Adrenal gland (tissue), 5 donors: ENCODE results near the gene TSPAN9.

Source experiments
- POLR2A ChIP-seq, 2 donors: fragments of 450-650 bp; IDR thresholded peaks; one replicate each; pipeline ENCODE4 v1.6.1; 2017; ENCODE audit warnings: antibody characterized with exemption in 2 of 2, mild to moderate bottlenecking in 2 of 2, moderate library complexity in 1 of 2
- TF ChIP-seq, protein P1 (sequence below), 6 experiments: fragments of 450-650 bp in 4 of 6; fragments of 200-600 bp in 2 of 6; sonication (generic) in 1 of 6; IDR thresholded peaks; 1 replicate in 5 of 6; 2 replicates in 1 of 6; pipeline versions ENCODE4 v1.5.1 to v1.8.0; 2016 to 2021; ENCODE audit warnings: antibody characterized with exemption in 6 of 6, mild to moderate bottlenecking in 2 of 6, moderate library complexity in 1 of 6
- donor health status: DM: no; HTN: no; CAD: no.

DNA sequence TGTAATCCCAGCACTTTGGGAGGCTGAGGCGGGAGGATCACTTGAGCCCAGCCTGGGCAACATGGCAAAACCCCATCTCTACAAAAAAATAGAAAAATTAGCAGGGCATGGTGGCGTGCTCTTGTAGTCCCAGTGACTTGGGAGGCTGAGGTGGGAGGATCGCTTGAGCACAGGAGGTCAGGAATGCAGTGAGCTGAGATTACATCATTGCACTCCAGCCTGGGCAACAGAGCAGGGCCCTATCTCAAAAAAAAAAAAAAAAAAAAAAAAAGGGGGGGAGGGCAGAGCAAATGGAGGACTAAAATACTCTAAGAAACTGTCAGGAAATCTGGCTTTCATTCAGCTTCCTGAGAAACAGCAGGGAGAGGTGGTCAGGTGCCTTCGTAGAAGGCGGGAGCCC lies 31.7 kb upstream of the TSPAN9 start:
- TF ChIP-seq, protein P1, sequence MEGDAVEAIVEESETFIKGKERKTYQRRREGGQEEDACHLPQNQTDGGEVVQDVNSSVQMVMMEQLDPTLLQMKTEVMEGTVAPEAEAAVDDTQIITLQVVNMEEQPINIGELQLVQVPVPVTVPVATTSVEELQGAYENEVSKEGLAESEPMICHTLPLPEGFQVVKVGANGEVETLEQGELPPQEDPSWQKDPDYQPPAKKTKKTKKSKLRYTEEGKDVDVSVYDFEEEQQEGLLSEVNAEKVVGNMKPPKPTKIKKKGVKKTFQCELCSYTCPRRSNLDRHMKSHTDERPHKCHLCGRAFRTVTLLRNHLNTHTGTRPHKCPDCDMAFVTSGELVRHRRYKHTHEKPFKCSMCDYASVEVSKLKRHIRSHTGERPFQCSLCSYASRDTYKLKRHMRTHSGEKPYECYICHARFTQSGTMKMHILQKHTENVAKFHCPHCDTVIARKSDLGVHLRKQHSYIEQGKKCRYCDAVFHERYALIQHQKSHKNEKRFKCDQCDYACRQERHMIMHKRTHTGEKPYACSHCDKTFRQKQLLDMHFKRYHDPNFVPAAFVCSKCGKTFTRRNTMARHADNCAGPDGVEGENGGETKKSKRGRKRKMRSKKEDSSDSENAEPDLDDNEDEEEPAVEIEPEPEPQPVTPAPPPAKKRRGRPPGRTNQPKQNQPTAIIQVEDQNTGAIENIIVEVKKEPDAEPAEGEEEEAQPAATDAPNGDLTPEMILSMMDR (IDR thresholded peaks at IDR 0.05) = no peak
- no peak for TF ChIP-seq POLR2A (IDR thresholded peaks at IDR 0.05)
